ACC112 (cell line): ENCODE results near the gene FCHO2.

Source experiments
- H2AFZ ChIP-seq: fragments of 200-600 bp; sonication (generic); one replicate; pipeline ENCODE4 v1.6.0; 2017; ENCODE audit warnings: antibody characterized with exemption, low read length; ENCODE audit not compliant: unreplicated experiment
- H3K27ac ChIP-seq: fragments of 200-600 bp; sonication (generic); 2 replicates; pipeline ENCODE4 v1.5.1; 2014; ENCODE audit warnings: low read depth, mild to moderate bottlenecking, antibody characterized with exemption, low read length, moderate library complexity
- H3K27me3 ChIP-seq: fragments of 200-600 bp; sonication (generic); 2 replicates; pipeline ENCODE4 v1.6.1; 2014; ENCODE audit warnings: mild to moderate bottlenecking, antibody characterized with exemption, low read length, moderate library complexity, mixed read lengths; ENCODE audit not compliant: insufficient read depth
- H3K36me3 ChIP-seq: fragments of 200-600 bp; sonication (generic); 2 replicates; pipeline ENCODE4 v1.6.1; 2016; ENCODE audit warnings: mild to moderate bottlenecking, antibody characterized with exemption, low read length, moderate library complexity, mixed read lengths; ENCODE audit not compliant: insufficient read depth
- H3K4me1 ChIP-seq: fragments of 200-600 bp; sonication (generic); one replicate; pipeline ENCODE4 v1.6.1; 2016; ENCODE audit warnings: low read length, mixed read lengths; ENCODE audit not compliant: insufficient read depth, unreplicated experiment, control insufficient read depth
- H3K4me3 ChIP-seq: fragments of 200-600 bp; sonication (generic); 2 replicates; pipeline ENCODE4 v1.5.1; 2014; ENCODE audit warnings: mild to moderate bottlenecking, low read depth, low read length
- H3K79me2 ChIP-seq: fragments of 200-600 bp; sonication (generic); one replicate; pipeline ENCODE4 v1.6.0; 2016; ENCODE audit warnings: low read length; ENCODE audit not compliant: control insufficient read depth, unreplicated experiment, insufficient read depth

Gene FCHO2

GRCh38 chr5:73066466-73066865 lies 110.6 kb downstream of the FCHO2 start:
- H3K27ac ChIP-seq = no peak overlapping the region
- no peaks in the 10 kb centered on the region for H3K79me2 ChIP-seq
- peaks cover 3% of the 10 kb centered on the region for H3K36me3 ChIP-seq
- H3K27me3 ChIP-seq = no peaks in the 10 kb centered on the region
- peaks cover 7% of the 10 kb centered on the region for H3K4me1 ChIP-seq
- H2AFZ ChIP-seq = no peak overlapping the region
- no peak overlapping the region for H3K4me3 ChIP-seq

- H3K79me2 ChIP-seq = no peaks in the 10 kb centered on the region
- no peaks in the 10 kb centered on the region for H3K27me3 ChIP-seq
- H3K36me3 ChIP-seq = peaks cover 3% of the 10 kb centered on the region
- H3K4me3 ChIP-seq = no peak overlapping the region
- no peak overlapping the region for H3K27ac ChIP-seq
- no peak overlapping the region for H2AFZ ChIP-seq
- peaks cover 7% of the 10 kb centered on the region for H3K4me1 ChIP-seq
Measured at GRCh38 chr5:73067213-73067612, 111.4 kb downstream of the FCHO2 start.

GRCh38 chr5:73081093-73081492 lies 125.3 kb downstream of the FCHO2 start:
- Histone ChIP-seq H3K27ac (no peak overlapping the region), H3K79me2 (no peaks in the 10 kb centered on the region), H2AFZ (no peak overlapping the region), H3K27me3 (no peaks in the 10 kb centered on the region), H3K4me1 (no peaks in the 10 kb centered on the region), H3K36me3 (peaks cover 5% of the 10 kb centered on the region), H3K4me3 (no peak overlapping the region)

GRCh38 chr5:73088026-73088425 lies 132.2 kb downstream of the FCHO2 start:
- Histone ChIP-seq H3K36me3 (no peaks in the 10 kb centered on the region), H3K4me1 (peaks cover 9% of the 10 kb centered on the region)

GRCh38 chr5:73093943-73094342 lies 138.1 kb downstream of the FCHO2 start:
- H3K27ac ChIP-seq = peak overlapping the region; percentile 2; the same call in 1 of the 2 replicates
- peaks cover 12% of the 10 kb centered on the region for H3K4me1 ChIP-seq
- H2AFZ ChIP-seq = no peak overlapping the region
- H3K27me3 ChIP-seq = no peaks in the 10 kb centered on the region
- peaks cover 6% of the 10 kb centered on the region; the same call in 1 of the 2 replicates for H3K36me3 ChIP-seq
- H3K4me3 ChIP-seq = no peak overlapping the region
- H3K79me2 ChIP-seq = no peaks in the 10 kb centered on the region

More at GRCh38 chr5:73088026-73088425, 132.2 kb downstream of the FCHO2 start:
- Histone ChIP-seq H3K4me3 (no peak overlapping the region), H2AFZ (no peak overlapping the region), H3K79me2 (no peaks in the 10 kb centered on the region), H3K27me3 (no peaks in the 10 kb centered on the region), H3K27ac (no peak overlapping the region)

GRCh38 chr5:73094415-73094814 lies 138.6 kb downstream of the FCHO2 start:
- Histone ChIP-seq H3K79me2 (no peaks in the 10 kb centered on the region), H3K4me3 (no peak overlapping the region), H3K27ac (no peak overlapping the region), H3K4me1 (peaks cover 12% of the 10 kb centered on the region), H2AFZ (no peak overlapping the region), H3K36me3 (peaks cover 6% of the 10 kb centered on the region; the same call in 1 of the 2 replicates), H3K27me3 (no peaks in the 10 kb centered on the region)

- peaks cover 6% of the 10 kb centered on the region; the same call in 1 of the 2 replicates for H3K36me3 ChIP-seq
- H3K4me3 ChIP-seq = no peak overlapping the region
- H3K27ac ChIP-seq = no peak overlapping the region
- peaks cover 12% of the 10 kb centered on the region for H3K4me1 ChIP-seq
- H3K27me3 ChIP-seq = no peaks in the 10 kb centered on the region
- H2AFZ ChIP-seq = no peak overlapping the region
- no peaks in the 10 kb centered on the region for H3K79me2 ChIP-seq
Measured at GRCh38 chr5:73095564-73096238, 139.9 kb downstream of the FCHO2 start.

GRCh38 chr5:73096239-73096575 lies 140.4 kb downstream of the FCHO2 start:
- Histone ChIP-seq H3K79me2 (no peaks in the 10 kb centered on the region), H3K27me3 (no peaks in the 10 kb centered on the region), H3K36me3 (peaks cover 6% of the 10 kb centered on the region; the same call in 1 of the 2 replicates), H2AFZ (no peak overlapping the region), H3K27ac (no peak overlapping the region), H3K4me1 (peaks cover 12% of the 10 kb centered on the region), H3K4me3 (no peak overlapping the region)

- Histone ChIP-seq H3K36me3 (peaks cover 6% of the 10 kb centered on the region; the same call in 1 of the 2 replicates), H3K79me2 (no peaks in the 10 kb centered on the region), H2AFZ (no peak overlapping the region), H3K27ac (no peak overlapping the region), H3K4me3 (no peak overlapping the region), H3K4me1 (peaks cover 12% of the 10 kb centered on the region), H3K27me3 (no peaks in the 10 kb centered on the region)
Measured at GRCh38 chr5:73097740-73098139, 141.9 kb downstream of the FCHO2 start.

GRCh38 chr5:73100109-73100508 lies 144.3 kb downstream of the FCHO2 start:
- Histone ChIP-seq H3K27me3 (no peaks in the 10 kb centered on the region), H3K4me3 (no peak overlapping the region), H2AFZ (no peak overlapping the region), H3K79me2 (no peaks in the 10 kb centered on the region), H3K27ac (no peak overlapping the region), H3K36me3 (peaks cover 6% of the 10 kb centered on the region; the same call in 1 of the 2 replicates), H3K4me1 (no peaks in the 10 kb centered on the region)

- H3K4me1 ChIP-seq = no peaks in the 10 kb centered on the region
- H3K27me3 ChIP-seq = no peaks in the 10 kb centered on the region
- H3K27ac ChIP-seq = no peak overlapping the region
- H3K4me3 ChIP-seq = no peak overlapping the region
- H2AFZ ChIP-seq = no peak overlapping the region
- peaks cover 6% of the 10 kb centered on the region; the same call in 1 of the 2 replicates for H3K36me3 ChIP-seq
- no peaks in the 10 kb centered on the region for H3K79me2 ChIP-seq
Measured at GRCh38 chr5:73103870-73104299, 148.0 kb downstream of the FCHO2 start.
